Mesenteric fat pad (tissue), 1 donor: ENCODE measurements around the gene FFAR1. TPM values are rescaled to one million over a fixed set of nuclear protein-coding genes. Genes with fewer than 3 reads are reported as not detected.
A peak's percentile ranks its signal among the peaks of the same experiment; 100 is the strongest.
"Not testable (repeated sequence)": the region's sequence is repeated elsewhere in the genome, so short reads cannot be mapped to it uniquely, and the experiment has no call there.

Experiments used
- DNase-seq: peaks from one replicate; pipeline ENCODE4 v3.0.0-alpha.2; 2020; ENCODE audit warnings: low spot score
- total RNA-seq: library from RNA; stranded (reverse); fragmentation: NEBNext Ultra II Directional; extraction: Animal tissue kit (Norgen Biotek cat#: 25700); gene quantifications from one replicate; pipeline ENCODE4 v1.2.1, GENCODE V29; 2021
- donor health status: DM: yes; HTN: yes; CAD: no.

Gene FFAR1
- total RNA-seq, 1 donor from 2014 or later, result not detected

- DNase-seq, result no peak
Measured at GRCh38 chr19:35341006-35341405, 6.7 kb upstream of the FFAR1 start.

GRCh38 chr19:35341565-35342225 is 6.0 kb upstream of the FFAR1 start:
- DNase-seq, result no peak

GRCh38 chr19:35342430-35342829 is 5.3 kb upstream of the FFAR1 start:
- no peak for DNase-seq

- DNase-seq, result peak; percentile 47
Measured at GRCh38 chr19:35344511-35345031, 3.1 kb upstream of the FFAR1 start.

GRCh38 chr19:35345671-35346111 is 2.0 kb upstream of the FFAR1 start:
- DNase-seq, result peak; percentile 68

GRCh38 chr19:35346193-35347052 is 1.3 kb upstream of the FFAR1 start:
- DNase-seq, result peak; percentile 85

GRCh38 chr19:35347930-35348298 is 212 bp downstream of the FFAR1 start:
- DNase-seq, result no peak

- DNase-seq, result peak; percentile 64
Measured at GRCh38 chr19:35348911-35349611, 1.4 kb downstream of the FFAR1 start.

- DNase-seq, result peak; percentile 88
Measured at GRCh38 chr19:35349614-35350521, 2.2 kb downstream of the FFAR1 start.

- DNase-seq, result peak; percentile 69
Measured at GRCh38 chr19:35350591-35350990, 2.9 kb downstream of the FFAR1 start.

- peak; percentile 82 for DNase-seq
Measured at GRCh38 chr19:35351411-35352176, 3.9 kb downstream of the FFAR1 start.

- DNase-seq, result no peak
Measured at GRCh38 chr19:35352177-35352447, 4.4 kb downstream of the FFAR1 start.

GRCh38 chr19:35352448-35353304 is 5.0 kb downstream of the FFAR1 start:
- peak; percentile 88 for DNase-seq

GRCh38 chr19:35353635-35354034 is 5.9 kb downstream of the FFAR1 start:
- DNase-seq, result peak; percentile 53

- DNase-seq, result no peak
Measured at GRCh38 chr19:35354898-35355297, 7.2 kb downstream of the FFAR1 start.

- peak; percentile 57 for DNase-seq
Measured at GRCh38 chr19:35355791-35356460, 8.2 kb downstream of the FFAR1 start.

- peak; percentile 82 for DNase-seq
Measured at GRCh38 chr19:35357867-35358573, 10.3 kb downstream of the FFAR1 start, which contains the start of gene FFAR3. FFAR3 (plus strand) TSS chr19:35358460; CDS start chr19:35358891, 431 bp downstream.

- DNase-seq, result not testable (repeated sequence)
Measured at GRCh38 chr19:35358834-35359233, 11.1 kb downstream of the FFAR1 start.
